GM10266 (cell line): ENCODE data around the gene HSD17B13.

Experiments used
- DNase-seq: peaks from one replicate; pipeline ENCODE4 v3.0.0; 2012; ENCODE audit errors: extremely low spot score
- CTCF ChIP-seq: IDR thresholded peaks from 2 replicates; pipeline ENCODE4 v1.5.1; 2012; ENCODE audit warnings: mild to moderate bottlenecking, low read depth; ENCODE audit not compliant: control insufficient read depth, insufficient read depth; ENCODE audit errors: missing control alignments

Gene HSD17B13

DNA sequence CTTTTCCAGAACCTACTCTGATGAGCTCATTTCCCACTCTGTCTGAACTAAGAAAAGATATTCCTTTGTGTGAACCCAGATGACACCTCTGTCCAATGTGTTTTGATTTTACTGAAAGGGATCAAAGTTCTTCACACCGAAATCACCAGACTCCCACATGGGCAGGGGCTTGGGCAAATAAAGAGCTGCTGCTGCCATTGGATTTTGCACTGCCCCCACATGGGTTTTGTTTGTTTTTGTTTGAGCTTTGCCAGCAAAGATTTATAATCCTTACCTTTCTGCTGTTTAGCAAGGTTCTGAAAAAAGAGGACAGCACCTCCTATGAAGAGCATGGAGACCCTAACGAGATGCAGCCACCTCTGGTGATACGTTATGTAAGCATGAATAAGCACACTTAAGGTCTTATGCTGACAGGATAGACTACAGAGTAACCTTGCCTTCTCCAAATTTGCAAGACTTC is 44.3 kb downstream of the HSD17B13 start:
- DNase-seq: no peak
- no peak for TF ChIP-seq CTCF

DNA sequence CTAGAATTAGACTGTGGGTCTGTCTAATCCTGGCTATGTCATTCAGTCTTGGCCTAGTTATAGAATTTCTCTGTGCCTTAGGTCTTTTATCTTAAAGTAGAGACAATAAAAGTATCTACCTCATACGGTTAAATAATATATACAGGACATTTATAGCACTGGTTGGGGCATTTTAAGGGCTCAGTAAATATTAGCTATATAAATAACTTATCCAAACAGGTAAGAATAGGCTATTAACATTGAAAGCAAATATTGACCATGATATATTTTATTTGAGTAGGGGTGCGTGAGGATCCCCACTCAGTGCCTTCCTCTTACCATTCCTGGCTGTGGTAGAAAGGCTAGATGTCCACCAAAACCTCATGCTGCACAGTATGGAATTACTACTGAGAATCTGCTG is 47.4 kb downstream of the HSD17B13 start:
- DNase-seq: no peak
- no peak for TF ChIP-seq CTCF

DNA sequence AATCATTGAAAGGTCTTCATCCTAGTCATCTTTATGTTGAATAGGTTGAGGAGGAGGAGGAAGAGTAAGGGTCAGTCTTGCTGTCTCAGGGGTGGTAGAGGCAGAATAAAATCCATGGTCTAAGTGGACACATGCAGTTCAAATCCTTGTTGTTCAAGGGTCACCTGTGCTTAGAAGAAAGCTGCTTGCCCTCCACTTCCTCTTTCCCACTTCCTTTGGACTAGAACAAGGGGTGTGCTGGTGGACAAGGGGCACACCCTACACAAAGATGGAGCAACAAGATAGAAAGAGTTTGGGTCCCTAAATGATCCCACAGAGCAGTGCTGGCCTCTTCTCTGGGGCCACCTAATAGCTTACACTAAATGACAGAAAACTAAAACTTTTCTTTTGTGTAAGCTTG is 47.9 kb downstream of the HSD17B13 start:
- no peak for DNase-seq
- no peak for TF ChIP-seq CTCF

DNA sequence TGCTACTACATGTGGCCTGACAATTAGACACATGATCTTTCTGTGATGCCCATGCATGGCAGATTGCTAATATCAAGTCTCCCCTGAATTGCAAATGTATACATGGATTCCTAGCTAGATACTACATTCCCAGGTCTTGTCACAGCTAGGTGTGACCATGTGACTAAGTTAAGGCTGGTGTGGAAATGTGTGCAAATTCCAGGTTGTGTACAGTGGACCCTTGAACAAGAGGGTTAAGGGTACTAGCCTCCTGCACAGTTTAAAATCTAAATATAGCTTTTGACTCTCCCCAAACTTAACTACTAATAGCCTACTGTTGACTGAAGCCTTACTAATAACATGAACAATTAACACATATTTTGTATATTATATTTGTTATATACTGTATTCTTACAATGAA is 48.4 kb downstream of the HSD17B13 start:
- no peak for DNase-seq
- no peak for TF ChIP-seq CTCF

GRCh38 chr4:87270825-87271224 is 51.9 kb downstream of the HSD17B13 start:
- DNase-seq: no peak
- no peak for TF ChIP-seq CTCF

GRCh38 chr4:87270144-87270543 is 52.5 kb downstream of the HSD17B13 start:
- no peak for TF ChIP-seq CTCF
- DNase-seq: peak; percentile 15

- DNase-seq: no peak
- no peak for TF ChIP-seq CTCF
Observed at GRCh38 chr4:87268411-87268810, 54.3 kb downstream of the HSD17B13 start.
